ENCODE results near the gene SLC4A8.

The SLC4A8 gene
- total RNA-seq: 2.7 to 3.4 reads per million in 2 donors

DNA sequence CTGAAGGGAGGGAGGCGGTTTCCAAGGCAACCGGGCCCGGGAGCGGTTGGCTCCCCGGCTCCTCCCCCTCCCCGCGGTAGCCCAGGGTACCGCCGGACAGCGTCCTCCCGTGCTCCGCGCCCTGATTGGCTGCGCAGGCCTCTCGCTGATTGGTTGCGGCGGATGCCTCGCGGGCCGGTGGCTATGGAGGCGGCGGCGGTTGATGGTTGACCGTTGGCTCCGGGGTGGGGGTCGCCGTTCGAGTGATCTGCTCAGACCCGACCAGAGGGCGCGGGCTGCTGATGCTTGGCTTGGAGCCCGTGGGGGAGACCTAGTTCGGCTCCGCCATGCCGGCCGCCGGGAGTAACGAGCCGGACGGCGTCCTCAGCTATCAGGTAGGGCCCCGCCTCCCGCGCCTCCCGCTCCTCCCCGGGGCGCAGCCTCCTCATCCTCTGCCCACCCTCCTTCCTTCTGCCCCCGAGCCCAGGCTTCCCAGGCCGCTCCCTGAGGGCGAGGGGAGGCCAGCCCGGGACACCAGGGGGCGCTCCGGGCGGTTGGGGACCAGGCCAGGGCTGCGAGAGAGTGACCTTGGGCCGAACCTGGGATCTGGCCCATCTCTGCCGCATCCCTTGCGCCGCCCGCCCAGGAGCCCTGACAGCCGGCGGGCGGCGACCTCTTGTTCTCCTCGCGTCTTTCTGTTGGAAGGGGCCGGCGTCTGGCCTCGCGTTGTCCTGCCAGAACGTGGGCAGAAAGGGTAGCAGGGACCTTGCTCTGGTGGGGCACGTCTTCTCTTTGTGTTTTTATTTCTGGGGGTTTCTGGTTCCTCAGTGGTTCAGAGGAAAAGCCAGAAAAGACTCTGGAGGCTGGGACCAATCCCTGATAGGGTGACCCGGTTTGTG, at the start of gene SLC4A8:
Gene SLC4A8, plus strand, starts transcription at position 170 of the 878 bp plus-strand sequence. Its CDS starts 157 bp downstream, at position 327.
- peak; percentile 62 for DNase-seq

GRCh38 chr12:51374856-51375255, 49.8 kb upstream of the SLC4A8 start:
- DNase-seq: no peak

DNA sequence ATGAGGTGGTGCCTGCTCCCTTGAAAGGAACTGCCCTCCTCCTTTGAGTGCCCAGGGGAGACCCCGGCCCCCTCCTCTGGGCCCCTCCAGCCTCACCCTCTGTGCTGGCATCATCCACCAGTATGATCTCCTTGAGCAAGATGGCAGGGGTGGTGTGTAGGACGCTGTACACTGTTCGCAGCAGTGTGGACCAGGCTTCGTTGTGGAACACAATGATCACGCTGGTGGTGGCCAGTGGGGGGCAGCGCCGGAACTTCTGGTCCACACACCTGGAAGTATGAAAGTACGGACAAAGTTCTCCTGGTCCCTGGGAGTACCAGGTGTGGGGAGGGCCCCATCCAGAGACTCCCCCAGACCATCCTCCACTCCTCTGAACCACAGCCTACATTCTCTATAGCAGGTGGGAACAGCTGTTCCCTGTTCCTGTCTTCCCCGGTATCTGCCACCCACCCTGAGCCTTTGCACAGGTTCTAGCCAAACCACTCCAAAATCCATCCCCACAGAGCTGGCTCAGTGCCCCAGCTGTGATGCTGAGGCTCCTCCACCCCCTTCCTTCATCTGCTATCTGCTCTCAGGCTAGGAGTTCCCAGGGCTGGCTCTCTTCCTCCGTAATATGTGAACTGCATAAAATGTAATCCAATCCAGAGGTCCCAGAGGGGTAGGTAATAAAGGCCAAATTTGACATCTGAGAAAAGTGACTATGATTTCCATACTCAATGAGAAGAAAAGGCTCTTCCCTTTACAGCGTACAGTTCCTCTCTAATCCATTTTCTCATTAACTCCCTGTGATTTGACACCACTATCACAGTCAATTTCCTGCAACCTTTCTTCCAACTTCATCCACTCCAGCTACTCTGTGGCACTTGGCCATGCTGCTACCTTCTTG, 47.3 kb upstream of the SLC4A8 start:
- DNase-seq: no peak

DNA sequence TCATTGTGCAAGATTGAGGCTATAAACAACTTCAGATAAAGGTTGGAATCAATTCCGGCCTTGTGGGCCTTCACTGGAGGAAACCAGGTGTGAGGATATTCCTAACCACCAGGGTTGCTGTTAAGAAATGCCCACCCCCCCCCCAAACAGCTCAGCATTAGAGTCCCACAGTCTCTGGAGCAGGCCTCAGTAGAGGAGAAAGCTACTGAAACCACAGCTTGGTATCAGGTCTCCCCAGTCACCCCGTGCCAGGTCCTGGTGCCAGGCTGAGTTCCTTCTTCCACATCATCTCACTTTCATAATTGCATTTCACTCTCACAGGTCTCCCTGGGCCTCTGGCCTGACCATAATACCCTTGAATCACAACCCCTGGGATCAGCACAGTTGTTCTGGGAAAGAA, 45.9 kb upstream of the SLC4A8 start:
- DNase-seq: no peak

- no peak for DNase-seq
Measured at GRCh38 chr12:51379571-51379970, 45.1 kb upstream of the SLC4A8 start.

DNA sequence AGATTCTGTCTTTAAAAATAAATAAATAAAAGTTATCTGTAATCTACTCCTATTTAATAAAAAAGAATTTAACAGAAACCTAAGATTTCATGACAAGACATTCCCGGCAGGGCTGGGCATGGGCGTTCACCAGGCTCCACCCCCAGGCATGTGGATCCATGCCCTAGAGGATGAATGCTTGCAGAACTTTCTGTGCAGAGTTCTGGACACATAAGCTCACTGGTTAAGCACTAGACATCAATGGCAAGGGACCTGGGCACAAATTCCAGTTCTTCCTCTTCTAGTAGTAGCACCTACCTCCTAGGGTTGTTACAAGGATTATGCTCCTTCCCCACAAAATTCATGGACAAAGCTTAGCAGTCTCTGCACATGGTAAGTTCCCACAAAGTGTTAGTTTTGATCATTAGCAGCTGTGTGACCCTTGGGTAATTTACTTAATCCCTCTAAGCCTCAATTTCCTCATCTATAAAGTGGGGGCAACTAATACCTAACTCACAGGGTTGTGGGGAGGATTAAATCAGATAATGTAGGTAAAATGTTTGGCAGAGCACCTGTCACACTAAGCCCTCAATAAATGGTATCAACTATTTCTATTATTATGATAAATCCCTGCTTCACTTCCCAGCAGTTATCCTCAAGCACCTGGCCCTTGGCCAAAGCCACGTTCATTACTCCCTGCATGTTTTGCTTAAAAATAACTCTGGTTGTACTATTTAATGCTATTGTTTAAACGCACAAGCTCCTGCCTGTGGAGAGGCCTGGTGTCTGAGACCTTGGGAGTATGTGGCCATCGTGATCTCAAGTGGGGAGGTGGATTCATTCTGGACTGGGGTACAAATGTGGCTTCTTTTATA, 43.2 kb upstream of the SLC4A8 start:
- no peak for DNase-seq

- no peak for DNase-seq
Measured at GRCh38 chr12:51382173-51382572, 42.5 kb upstream of the SLC4A8 start.

DNA sequence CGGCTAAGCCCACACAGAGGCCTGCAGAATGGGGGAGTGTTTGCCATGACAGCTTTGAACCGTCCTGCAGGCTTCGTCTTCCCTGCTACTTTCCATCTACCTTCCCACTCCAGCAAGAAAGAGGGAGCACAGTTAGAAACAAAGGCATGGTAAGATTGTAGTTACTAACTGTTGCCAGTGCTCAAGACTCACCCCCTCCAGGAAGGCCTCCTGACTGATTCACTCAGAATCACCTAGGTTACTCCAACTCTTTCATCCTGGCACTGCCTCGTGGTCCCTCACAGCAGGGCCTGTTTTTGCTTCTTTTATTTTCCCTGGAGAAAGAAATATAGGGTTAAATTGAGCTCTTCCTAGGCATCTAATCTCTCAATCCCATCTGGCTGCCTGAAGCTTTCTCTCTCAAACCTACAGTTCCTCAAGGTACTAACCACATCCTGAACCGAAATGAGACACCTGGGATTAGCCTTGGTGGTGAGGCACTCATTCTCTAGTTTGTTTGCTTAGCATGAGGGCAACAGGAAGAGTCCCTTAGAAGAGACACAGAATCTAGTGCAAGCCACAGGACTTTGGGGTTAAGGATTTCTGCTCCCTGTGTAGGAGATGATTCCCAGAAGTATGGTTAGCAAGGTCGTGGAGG, 41.2 kb upstream of the SLC4A8 start:
- DNase-seq: no peak

GRCh38 chr12:51386351-51386750, 38.3 kb upstream of the SLC4A8 start:
- no peak for DNase-seq

- DNase-seq: no peak
Measured at GRCh38 chr12:51388069-51388799, 36.4 kb upstream of the SLC4A8 start.

DNA sequence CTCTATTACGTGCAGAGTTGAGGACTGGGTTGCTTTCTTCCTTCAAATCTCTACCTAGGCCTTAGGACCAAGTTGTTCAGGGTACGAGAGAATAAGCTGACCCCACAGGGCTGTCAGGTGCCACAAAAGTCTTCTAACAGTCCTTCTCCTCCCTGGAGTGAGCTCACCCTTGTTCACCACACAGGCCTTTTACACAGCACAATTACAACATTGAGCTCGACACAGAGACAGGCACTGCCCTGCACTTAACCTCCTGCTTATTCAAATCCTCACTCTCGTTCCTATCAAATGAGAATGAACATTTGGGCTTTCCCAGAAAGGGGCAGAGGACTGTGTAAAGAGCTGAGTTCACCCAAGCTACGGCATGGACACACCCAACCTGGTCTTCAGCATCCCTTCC, 35.8 kb upstream of the SLC4A8 start:
- DNase-seq: no peak

DNA sequence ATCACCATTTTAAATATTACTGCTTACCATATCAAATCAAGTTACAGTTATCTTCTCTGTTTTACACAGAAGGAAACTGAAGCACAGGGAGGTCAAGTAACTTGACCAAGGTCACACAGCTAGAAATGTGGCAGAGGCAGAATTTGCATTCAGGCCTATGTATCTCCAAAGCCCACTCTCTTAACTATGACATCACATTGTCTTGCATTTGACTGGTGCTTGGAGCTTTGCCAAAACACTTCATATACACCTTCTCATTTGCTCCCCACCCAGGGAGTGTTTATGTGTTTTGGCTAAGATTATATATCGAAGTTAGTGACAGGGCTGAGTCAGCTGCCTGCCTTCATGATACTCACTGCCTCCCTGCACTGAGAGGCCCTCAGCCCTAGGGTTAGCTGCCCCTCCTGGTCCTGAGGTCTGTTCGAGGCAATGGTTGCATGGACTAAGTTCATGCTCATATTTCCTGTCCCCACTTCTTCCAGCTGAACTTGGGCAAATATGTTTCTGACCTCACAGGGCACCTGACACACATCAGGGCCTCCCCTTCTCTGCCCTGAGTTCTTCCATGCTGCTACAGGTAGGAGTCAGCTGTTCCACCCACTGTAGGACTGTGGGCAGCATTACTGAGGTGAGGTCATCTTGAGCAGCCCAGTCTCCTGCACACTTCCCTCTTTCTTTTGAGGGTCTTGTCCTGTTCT, 35.2 kb upstream of the SLC4A8 start:
- no peak for DNase-seq

DNA sequence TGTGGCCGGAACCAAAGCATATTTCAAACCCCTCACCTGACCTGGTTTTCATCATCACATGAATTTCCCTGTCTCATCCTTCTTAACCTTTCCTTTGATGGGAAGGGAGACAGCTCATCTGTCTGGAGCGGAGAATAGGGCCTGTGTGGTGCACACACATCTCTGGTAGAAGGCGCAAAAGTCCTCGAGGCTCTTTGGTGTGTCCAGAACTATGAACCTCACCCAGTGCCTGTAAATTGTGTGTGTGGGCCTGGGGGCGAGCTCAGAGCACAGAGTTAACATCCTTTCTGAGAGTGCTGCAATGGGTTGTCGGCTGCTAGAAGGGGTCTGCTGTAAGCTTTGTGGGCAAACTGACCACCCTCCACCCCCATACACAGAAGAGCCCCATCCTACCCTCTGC, 34.2 kb upstream of the SLC4A8 start:
- no peak for DNase-seq

- no peak for DNase-seq
Measured at GRCh38 chr12:51390891-51391282, 33.7 kb upstream of the SLC4A8 start.

DNA sequence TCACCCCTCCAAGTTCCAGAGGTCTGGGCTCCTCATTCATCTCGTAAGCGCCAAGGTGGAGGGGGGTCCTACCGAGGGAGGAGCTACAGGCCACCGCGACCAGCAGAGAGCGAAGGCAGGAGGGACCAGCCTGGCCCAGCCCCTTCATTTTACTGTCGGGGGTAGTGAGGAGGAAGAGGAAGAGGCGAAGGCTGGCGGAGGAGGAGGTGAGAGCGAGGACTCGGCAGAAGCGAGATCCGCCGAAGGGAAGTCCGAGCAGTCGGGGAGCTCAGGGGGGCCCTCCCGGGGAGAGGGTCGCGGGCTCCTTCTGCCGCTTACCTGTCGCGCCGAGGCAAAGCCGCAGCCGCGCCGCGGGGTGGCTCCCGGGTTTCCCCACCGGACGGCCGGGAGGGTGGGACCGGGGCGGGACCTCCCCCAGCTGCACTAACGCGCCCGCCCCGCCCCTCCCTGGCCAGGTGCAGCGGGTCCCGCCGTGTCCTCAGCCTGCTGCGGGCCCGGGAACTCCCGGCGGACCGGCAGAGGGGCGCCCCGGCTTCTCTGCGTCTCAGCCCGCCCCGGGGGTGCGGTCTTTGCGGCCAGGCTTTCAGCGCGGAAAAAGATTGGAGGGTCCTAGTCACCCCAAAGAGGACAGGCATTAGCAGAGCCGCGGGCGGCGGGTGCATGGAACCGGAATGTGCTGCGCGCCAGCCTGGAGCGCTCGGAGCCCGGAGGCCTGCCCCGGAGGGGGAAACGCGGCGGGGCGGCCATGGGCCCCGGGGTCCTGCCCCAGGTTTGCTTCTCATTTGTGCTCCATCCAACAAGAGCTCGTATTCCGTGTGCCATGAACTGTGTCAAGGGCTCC, 33.1 kb upstream of the SLC4A8 start, which contains the start of gene GALNT6:
Gene GALNT6, minus strand, starts transcription at position 124 of the 841 bp plus-strand sequence. CDS start 11,625 bp downstream, outside the sequence.
- DNase-seq: peak; percentile 72

DNA sequence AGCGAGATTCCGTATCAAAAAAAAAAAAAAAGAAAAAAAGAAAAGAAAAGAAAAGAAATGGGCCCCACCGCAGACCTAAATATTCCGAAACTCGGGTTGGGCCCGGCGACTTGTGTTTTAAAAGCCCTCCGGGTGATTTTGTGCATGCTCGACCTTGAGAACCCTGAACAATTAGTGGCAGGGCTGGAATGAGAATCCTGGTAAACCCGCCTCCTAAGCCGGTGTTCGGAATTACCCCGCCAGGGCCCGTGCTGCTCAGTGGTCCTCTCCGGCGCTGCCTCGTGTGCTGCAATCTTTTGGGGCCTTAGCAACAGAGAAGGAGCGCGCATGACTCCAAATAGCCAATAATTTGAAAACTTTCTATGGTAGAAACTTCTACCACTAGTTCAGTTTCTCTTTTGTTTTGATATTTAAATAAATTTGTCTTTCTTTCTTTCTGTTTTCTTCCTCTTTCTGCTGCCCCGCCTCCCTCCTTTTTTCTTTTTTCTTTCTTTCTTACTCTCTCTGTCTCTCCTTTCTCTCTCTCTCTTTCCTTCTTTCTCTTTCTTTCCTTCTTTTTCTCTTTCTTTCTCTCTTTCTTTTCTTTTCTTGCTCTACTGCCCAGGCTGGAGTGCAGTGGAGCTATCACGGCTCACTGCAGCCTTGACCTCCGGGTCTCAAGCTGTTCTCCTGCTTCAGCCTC, 31.9 kb upstream of the SLC4A8 start:
- DNase-seq: no peak

DNA sequence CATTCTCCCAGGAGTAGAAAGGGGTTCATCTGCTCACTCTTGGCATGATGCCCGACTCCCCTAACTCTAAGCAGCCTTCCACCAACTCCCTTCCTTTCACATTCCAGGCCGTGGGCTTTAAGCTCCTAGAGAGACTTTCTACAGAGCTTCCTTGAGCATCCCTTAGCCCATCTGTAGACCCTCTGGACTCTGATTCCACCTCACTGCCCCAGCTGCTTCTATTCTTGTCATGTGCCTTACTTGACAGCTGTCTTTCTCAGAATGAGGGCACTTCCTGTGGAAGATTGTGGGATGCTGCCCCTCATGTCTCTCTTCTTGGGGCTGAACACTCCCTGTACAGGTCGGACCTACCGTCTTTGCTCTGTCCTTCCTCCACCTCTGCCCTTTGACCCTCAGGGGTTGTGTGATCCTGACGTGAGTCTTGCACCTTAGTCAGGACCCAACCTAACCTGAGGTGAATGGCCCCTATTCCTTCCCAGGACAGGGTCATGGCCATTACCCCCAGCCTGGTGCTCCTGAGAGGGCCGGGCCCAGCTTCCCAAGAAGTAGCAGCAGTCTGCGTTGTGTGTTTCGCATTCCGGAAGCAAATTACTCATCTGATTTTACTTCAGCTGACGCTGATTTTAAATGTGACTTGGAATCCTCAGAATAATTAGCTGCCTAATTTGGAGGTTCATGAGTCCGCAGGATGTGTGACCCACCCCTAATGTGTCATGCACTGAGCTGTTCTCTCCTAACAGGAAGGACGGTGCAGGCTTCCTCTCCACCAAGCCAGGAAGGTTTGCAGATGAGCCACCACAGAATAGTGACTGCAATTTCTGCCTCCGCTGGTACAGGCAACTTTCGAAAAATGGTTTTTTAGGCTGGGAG, 30.7 kb upstream of the SLC4A8 start:
- DNase-seq: peak; percentile 34

Measured in T-helper 9 cell (primary cell).